ENCODE data around the gene SNRPA.

DNA sequence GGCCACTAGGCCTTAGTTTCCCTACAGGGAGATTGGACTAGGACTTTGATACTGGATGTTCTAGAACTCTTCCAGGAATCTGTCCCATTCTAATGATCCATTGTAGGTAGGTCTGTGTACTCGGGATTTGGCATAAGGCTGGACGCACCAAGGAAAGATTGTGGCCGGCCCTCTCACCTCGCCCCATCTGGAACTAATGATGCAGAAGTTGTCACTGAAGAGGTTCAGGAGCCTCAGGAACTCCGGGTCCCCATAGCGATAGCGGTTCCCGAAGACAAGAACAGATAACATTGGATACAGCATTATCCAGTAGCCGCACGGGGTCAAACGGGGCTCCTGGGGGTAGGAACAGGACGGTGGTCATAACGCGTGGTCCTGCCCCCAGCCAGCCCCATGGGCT lies 59.2 kb downstream of the SNRPA start:
- TF ChIP-seq EZH2 (IDR thresholded peaks at IDR 0.05; ENCODE audit: borderline replicate concordance, insufficient read depth, low read depth, low read length, poor library complexity, severe bottlenecking): no peak
- TF ChIP-seq, protein P1, sequence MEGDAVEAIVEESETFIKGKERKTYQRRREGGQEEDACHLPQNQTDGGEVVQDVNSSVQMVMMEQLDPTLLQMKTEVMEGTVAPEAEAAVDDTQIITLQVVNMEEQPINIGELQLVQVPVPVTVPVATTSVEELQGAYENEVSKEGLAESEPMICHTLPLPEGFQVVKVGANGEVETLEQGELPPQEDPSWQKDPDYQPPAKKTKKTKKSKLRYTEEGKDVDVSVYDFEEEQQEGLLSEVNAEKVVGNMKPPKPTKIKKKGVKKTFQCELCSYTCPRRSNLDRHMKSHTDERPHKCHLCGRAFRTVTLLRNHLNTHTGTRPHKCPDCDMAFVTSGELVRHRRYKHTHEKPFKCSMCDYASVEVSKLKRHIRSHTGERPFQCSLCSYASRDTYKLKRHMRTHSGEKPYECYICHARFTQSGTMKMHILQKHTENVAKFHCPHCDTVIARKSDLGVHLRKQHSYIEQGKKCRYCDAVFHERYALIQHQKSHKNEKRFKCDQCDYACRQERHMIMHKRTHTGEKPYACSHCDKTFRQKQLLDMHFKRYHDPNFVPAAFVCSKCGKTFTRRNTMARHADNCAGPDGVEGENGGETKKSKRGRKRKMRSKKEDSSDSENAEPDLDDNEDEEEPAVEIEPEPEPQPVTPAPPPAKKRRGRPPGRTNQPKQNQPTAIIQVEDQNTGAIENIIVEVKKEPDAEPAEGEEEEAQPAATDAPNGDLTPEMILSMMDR (IDR thresholded peaks at IDR 0.05): no peak

Data from B cell (primary cell).